Measurements from ENCODE around the gene PCBP3.

The PCBP3 gene

GRCh38 chr21:45862543-45863207 is 219.2 kb downstream of the PCBP3 start:
- Histone ChIP-seq H2AFZ (ENCODE audit: low read depth, low read length, severe bottlenecking) (no peak overlapping the region), H3K79me2 (ENCODE audit: insufficient read depth, low read length) (no peaks in the 10 kb centered on the region), H3K4me3 (ENCODE audit: insufficient read depth, low read length, poor library complexity, severe bottlenecking) (no peak overlapping the region), H3K27ac (ENCODE audit: low read depth, low read length) (no peak overlapping the region), H3F3A (ENCODE audit: insufficient read depth) (no peaks in the 10 kb centered on the region), H4K20me1 (ENCODE audit: low read depth, low read length) (no peaks in the 10 kb centered on the region), H3K9ac (ENCODE audit: low read length) (no peak overlapping the region), H3K9me2 (replicated peaks; ENCODE audit: insufficient read depth, low read length) (no peaks in the 10 kb centered on the region), H3K9me3 (ENCODE audit: insufficient read depth, low read length) (no peaks in the 10 kb centered on the region), H3K27me3 (ENCODE audit: low read length) (no peaks in the 10 kb centered on the region), H3K36me3 (ENCODE audit: low read length) (no peaks in the 10 kb centered on the region), H3K4me2 (ENCODE audit: low read depth, low read length, poor library complexity, severe bottlenecking) (no peak overlapping the region)
- no peak for TF ChIP-seq EZH2phosphoT487 (conservative IDR thresholded peaks at IDR 0.05; ENCODE audit: low read length)
- no peak for TF ChIP-seq CTCF (IDR thresholded peaks at IDR 0.05; ENCODE audit: insufficient read depth, low read length, poor library complexity, severe bottlenecking)

- Histone ChIP-seq H3K27ac (ENCODE audit: low read depth, low read length) (no peak overlapping the region), H4K20me1 (ENCODE audit: low read depth, low read length) (no peaks in the 10 kb centered on the region), H3K79me2 (ENCODE audit: insufficient read depth, low read length) (no peaks in the 10 kb centered on the region), H3K36me3 (ENCODE audit: low read length) (no peaks in the 10 kb centered on the region), H3K4me3 (ENCODE audit: insufficient read depth, low read length, poor library complexity, severe bottlenecking) (no peak overlapping the region), H3K27me3 (ENCODE audit: low read length) (no peaks in the 10 kb centered on the region), H3K9ac (ENCODE audit: low read length) (no peak overlapping the region), H2AFZ (ENCODE audit: low read depth, low read length, severe bottlenecking) (no peak overlapping the region), H3K9me3 (ENCODE audit: insufficient read depth, low read length) (no peaks in the 10 kb centered on the region), H3K4me2 (ENCODE audit: low read depth, low read length, poor library complexity, severe bottlenecking) (no peak overlapping the region), H3K9me2 (replicated peaks; ENCODE audit: insufficient read depth, low read length) (no peaks in the 10 kb centered on the region), H3F3A (ENCODE audit: insufficient read depth) (no peaks in the 10 kb centered on the region)
- TF ChIP-seq EZH2phosphoT487 (conservative IDR thresholded peaks at IDR 0.05; ENCODE audit: low read length) (no peak), CTCF (IDR thresholded peaks at IDR 0.05; ENCODE audit: insufficient read depth, low read length, poor library complexity, severe bottlenecking) (no peak)
Measured at GRCh38 chr21:45863267-45863666, 219.7 kb downstream of the PCBP3 start.

GRCh38 chr21:45863751-45864150 is 220.2 kb downstream of the PCBP3 start:
- no peak overlapping the region for H2AFZ ChIP-seq (ENCODE audit: low read depth, low read length, severe bottlenecking)
- H3K9me2 ChIP-seq (replicated peaks; ENCODE audit: insufficient read depth, low read length) = no peaks in the 10 kb centered on the region
- no peak overlapping the region for H3K4me3 ChIP-seq (ENCODE audit: insufficient read depth, low read length, poor library complexity, severe bottlenecking)
- TF ChIP-seq CTCF (IDR thresholded peaks at IDR 0.05; ENCODE audit: insufficient read depth, low read length, poor library complexity, severe bottlenecking) (no peak), EZH2phosphoT487 (conservative IDR thresholded peaks at IDR 0.05; ENCODE audit: low read length) (no peak)
- no peaks in the 10 kb centered on the region for H3K36me3 ChIP-seq (ENCODE audit: low read length)
- no peaks in the 10 kb centered on the region for H3K79me2 ChIP-seq (ENCODE audit: insufficient read depth, low read length)
- no peak overlapping the region for H3K27ac ChIP-seq (ENCODE audit: low read depth, low read length)
- no peaks in the 10 kb centered on the region for H3F3A ChIP-seq (ENCODE audit: insufficient read depth)
- no peaks in the 10 kb centered on the region for H4K20me1 ChIP-seq (ENCODE audit: low read depth, low read length)
- no peaks in the 10 kb centered on the region for H3K9me3 ChIP-seq (ENCODE audit: insufficient read depth, low read length)
- no peaks in the 10 kb centered on the region for H3K27me3 ChIP-seq (ENCODE audit: low read length)
- H3K4me2 ChIP-seq (ENCODE audit: low read depth, low read length, poor library complexity, severe bottlenecking) = no peak overlapping the region
- H3K9ac ChIP-seq (ENCODE audit: low read length) = no peak overlapping the region

All from SU-DHL-6 (cell line).